NCI-H526 (cell line): Measurements from ENCODE around the gene TUBAL3.
"Not testable (repeated sequence)": the region's sequence is repeated elsewhere in the genome, so short reads cannot be mapped to it uniquely, and the experiment has no call there.

ENCODE experiments used
- DNase-seq, 2 experiments: peaks; one replicate each; lab custom pipeline; 2025; lab: John Stamatoyannopoulos, UW

The TUBAL3 gene

DNA sequence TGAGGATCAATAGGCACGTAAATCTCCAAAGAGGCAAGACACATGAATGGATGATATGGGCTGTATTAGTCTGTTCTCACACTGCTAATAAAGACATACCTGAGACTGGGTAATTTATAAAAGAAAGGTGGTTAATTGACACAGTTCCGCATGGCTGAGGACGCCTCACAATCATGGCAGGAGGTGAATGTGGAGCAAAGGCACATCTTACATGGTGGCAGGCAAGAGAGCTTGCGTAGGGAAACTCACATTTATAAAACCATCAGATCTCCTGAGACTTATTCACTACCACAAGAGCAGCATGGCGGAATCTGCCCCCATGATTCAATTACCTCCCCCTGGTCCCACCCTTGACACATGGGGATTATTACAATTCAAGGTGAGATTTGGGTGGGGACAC lies 25.4 kb downstream of the TUBAL3 start:
- DNase-seq, result not testable (repeated sequence)

DNA sequence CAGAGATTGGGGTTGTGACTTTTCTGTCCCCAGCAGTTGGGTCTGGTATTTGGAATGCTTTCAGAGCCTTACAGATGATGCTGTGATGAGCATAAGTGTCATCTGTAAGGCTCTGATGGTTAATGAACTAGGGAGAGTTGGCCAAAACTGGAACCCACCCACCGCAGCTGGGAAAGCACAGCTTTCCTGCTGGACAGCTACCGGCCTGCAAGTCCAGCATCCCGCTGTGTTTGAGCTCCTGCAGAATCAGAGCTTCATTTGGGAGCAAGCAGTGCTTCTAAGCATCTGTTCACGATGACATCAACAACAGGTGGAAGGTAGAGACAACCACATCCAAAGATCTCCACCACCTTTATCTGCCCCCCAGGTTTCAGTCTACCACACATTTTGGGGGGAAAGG lies 28.2 kb downstream of the TUBAL3 start:
- DNase-seq, result no peak

DNA sequence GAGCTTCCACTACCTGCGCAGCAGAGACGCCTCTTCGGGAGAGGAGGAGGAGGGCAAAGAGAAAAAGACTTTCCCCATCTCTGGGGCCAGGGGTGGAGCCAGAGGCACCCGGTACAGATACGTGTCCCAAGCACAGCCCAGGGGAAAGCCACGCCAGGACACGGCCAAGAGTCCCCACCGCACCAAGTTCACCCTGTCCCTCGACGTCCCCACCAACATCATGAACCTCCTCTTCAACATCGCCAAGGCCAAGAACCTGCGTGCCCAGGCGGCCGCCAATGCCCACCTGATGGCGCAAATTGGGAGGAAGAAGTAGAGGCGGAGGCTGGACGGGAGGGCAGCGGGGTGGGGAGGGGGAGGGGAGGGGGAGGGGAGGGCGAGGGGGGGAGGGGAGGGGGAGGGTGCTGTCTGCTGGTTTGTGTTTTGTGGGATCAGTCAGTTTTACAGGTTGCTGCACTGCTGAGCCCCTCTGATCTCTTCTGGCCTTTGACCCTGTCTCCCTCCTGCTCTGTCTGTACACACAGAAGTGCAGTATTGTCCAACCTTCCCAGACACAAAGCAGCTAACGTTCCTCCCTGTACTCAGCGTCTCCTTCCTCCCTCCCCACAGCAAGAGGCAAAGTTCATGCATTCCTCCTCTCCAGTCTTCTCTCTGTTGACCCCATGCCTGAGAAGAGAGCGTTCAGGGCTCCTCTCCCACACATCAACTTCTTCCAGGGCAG lies 30.6 kb downstream of the TUBAL3 start:
- DNase-seq, result peak in 1 of 2 experiments; percentile 36

DNA sequence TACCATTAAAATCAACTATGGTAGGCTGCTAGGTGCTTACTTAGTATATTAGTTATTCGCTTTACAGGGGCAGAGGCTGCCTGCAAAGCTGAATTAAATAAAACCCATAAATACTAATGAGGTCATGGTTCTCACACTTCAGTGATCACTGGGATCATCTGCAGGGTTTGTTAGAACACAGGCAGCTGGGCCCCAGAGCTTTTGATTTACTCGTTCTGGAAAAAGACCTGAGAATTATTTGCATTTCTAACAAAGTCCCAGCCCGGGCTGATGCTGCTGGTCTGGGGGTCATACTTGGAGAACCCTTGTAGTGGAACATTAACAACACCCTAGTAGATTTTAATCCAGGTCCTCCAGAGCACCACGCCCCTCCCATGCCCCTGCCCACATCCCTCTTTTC lies 31.3 kb downstream of the TUBAL3 start:
- peak; percentile 69 to 76 for DNase-seq

DNA sequence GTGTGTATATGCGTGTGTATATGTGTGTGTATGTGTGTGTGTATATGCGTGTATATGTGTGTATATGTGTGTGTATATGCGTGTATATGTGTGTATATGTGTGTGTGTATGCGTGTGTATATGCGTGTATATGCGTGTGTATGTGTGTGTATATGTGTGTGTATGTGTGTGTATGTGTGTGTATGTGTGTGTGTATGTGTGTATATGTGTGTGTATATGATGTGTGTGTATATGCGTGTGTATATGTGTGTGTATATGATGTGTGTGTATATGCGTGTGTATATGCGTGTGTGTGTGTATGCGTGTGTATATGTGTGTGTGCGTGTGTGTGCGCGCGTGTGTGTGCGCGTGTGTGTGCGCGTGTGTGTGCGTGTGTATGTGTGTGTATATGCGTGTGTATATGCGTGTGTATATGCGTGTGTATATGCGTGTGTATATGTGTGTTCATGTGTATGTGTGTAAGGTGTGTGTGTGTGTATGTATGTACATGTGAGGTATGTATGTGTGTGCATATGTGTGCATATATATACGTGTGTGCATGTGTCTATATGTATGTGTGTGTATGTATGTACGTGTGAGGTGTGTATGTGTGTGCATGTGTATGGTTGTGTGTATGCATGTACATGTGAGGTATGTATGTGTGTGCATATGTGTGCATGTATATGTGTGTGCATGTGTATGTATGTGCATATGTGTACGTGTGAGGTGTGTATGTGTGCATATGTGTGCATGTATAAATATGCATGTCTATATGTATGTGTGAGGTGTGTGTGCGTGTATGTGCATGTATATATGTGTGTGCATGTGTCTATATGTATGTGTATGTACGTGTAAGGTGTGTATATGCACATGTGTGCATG lies 33.9 kb downstream of the TUBAL3 start:
- DNase-seq, result no peak

DNA sequence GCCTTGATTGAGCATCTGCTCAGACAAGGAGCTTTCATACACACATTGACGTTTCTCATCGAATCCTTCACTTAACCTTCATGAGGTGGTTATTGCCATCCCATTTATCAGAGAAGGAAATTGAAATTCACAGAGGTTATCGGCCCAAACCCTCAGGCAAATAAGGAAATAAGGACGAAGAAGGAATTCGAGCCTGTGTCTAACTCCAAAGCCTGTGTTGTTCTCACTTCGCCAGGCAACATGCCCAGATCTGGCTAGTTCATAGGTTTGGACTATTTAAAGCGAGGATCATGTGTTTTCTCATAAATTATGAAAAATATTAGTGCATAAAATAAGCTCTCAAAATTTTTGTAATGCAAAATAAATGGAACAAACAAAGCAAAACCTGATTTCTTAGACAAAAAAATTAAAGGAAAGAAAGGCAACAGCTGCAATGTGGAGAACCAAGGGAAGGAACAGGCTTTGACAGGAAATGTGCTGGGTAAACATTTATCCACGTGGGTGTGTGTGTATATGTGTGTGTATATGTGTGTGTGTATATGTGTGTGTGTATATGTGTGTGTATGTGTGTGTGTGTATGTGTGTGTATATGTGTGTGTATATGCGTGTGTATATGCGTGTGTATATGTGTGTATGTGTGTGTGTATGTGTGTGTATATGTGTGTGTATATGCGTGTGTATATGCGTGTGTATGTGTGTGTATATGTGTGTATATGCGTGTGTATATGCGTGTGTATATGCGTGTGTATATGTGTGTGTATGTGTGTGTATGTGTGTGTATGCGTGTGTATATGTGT lies 35.1 kb downstream of the TUBAL3 start:
- no peak for DNase-seq

DNA sequence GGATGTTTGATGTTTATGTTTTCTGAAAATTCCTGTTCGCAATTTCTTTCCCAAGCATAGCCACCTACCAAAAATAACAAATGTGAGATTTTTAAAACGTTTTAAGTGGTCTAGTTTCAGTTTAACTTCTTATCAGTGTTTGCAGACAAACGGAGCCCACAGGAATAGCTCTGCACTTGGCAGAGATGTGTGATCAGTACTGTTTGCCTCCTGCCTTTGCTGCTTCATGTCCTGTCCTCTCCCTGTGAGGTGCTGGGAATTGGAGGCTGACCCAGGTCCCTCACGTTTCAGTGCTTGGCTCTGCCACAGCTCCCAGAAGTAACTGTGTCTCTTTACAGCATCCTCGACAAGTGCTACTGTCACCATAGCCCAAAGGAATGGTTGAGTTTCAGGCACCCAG lies 38.7 kb downstream of the TUBAL3 start:
- DNase-seq, result no peak

DNA sequence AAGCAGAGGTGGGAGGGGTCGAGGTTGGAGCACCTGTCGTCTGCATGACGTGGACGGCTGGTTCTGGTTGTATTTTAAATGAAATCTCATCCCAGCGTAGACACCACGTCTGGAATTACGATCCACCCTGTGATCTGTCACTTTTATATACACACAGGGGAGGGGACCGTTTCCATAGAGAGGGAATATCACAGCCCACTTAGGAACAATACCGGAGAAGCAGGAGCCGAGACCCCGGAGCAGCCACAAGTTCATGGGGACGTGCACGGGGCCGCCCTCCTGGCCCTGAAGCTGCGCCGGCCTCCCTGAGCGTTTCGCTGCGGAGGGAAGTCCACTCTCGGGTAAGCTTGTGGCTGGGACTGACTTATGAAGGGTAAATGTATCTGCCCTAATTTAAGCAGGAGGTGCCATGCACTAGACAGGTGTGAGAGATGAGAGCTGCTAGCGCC lies 39.7 kb downstream of the TUBAL3 start, which contains the start of gene UCN3:
Gene UCN3 (plus strand): TSS at position 77 of the 449 bp plus-strand sequence. CDS start 8,755 bp downstream, outside the sequence.
- peak in 1 of 2 experiments; percentile 17 for DNase-seq

DNA sequence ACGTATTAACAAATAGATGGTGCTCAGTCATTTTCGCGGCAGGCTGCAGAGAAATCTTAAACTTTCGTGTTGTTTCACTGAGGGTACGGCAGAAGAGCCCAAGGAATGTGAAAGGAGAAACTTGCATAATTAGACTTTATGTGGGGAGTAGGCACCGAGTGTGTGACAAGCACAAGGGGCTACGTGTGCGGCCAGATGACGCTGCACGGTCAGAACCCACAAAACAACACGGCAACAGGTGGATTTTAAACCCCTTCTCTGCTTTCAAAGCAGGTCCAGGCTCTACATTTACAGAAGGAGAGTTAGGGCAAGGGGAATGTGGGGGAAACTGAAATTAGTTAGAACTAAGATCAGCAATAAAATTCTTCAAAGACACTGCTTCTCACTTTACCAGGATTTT lies 40.3 kb downstream of the TUBAL3 start:
- DNase-seq, result no peak

DNA sequence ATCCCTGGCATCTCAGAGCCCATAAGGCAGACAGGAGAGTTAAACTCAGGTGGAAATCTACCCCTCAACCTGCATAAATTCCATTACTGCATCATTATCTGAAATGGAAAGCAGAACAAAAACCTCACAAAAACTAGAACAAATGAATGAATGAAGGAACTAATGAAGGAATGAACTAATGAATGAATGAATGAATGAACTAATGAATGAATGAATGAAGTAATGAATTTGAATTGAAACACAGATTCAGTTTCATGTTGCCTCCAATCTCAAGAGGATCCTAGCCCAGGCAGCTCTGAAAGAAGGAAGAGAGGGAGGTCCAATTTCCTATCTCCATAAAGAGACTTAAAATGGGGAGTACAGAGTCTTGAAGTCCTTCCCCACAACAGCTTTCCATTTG lies 41.8 kb downstream of the TUBAL3 start:
- DNase-seq, result no peak

DNA sequence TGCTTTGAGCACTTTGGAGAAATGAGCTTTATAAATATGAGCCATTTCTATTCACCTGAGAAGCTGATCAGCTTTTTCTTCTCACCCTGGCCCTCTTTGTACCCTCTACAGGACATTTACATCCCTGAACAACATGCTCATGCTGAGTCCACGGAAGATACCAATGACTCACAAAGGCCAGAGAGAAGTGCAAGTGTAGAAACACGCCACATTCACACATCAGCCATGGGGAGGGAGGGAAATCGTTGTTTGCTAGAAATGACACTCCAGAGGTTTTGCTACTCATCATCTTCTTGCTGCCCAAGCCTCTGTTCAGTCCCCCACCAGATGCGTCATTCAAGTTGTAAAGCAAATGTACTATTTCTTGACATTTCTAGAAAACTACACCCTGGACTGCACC lies 42.7 kb downstream of the TUBAL3 start:
- DNase-seq, result no peak

DNA sequence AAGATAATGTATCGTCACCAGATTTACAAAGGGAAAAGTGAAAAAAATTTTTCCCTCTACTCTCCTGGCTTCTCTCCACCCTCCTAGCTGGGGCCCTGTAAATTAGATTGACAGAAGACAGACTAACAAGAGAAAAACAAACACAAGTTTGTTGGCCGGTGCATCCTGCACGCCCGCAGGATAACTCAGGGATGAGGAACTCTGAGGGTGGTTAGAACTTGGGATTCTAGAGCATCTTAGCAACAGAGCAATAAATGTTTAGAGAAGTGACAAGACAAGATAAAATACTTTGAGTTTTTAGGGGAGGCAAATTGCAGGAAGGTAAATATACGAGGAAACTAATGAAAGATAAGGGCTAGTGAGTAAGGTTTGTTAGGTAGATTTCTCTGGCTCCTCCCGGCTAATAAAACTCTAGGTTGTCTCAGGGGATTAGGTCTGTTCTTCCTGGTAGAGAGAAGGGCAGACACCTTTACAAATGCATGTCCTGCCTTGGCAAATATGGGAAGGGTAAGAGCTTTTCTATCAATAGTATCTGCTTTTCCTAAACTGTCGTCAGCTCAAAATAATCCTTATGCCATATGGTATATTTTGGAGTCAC lies 44.2 kb downstream of the TUBAL3 start:
- peak; percentile 49 to 51 for DNase-seq

DNA sequence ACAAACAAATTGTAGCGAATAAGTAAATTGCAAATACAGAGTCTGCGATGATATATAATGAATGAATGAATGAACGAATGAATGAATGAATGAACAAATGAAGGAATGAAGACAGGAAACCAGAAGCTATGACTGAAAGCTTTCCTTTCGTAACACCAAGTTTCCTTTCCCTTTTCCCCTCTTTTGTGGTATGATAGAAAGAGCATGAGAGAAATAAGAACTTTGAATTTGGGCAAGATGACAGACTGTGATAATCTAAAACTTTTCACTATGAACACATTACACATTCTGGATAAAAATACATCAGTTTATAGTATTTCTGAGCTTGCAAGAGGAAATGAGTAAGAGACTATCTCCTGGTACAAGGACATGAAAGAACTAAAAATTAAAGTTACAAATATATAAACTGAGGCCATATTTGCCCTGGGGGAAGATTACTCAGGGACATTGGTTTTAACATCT lies 48.3 kb downstream of the TUBAL3 start:
- no peak for DNase-seq

DNA sequence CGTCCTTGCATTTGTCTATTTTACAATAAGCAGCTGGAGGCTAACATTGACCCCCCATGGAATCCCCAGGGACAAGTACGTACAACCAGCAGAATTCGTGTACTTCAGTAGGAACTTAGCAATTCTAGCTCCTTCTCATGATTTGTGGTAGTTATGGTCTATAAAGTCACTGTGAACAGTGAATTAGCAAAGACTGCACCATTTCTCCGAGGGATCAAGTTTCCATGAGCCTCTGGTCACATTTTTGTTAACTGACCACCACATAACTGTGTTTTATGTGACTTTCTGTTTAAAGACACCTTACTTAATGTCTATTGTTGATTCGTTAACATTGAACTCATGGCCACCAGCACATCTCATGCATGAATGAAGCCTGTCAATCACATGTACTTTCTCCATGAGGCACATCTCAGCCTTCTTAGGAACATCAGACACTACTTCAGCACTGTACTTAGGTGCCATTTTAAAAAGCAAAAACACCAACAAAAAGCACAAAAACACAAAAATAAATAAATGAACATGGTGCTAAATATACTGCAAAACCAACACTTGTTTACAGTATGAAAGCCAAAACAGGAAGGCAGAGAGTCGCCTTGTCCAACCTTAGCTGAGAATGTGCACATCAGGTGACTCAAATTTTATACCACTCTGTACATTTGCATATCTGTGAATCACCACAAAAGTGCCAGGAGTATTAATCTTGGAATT lies 48.9 kb downstream of the TUBAL3 start:
- no peak for DNase-seq

DNA sequence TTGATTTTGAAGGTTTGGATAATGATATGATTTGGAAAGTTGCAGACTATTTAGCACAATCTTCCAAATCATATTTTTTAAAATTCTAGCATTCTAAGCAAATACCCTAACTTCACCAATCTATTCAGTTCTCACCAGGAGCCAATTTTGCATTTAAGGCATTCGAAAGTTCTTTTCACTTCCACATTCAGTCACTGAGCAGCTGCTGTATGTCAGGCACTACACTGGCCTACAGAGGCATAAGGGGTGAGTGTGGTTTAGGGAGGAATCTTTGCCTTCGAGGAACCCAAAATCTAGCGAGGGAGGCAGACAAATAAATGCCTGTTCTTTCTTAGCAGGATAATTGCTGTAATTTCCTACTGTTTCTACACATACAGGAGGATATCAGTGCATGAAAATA lies 50.6 kb downstream of the TUBAL3 start:
- DNase-seq, result no peak

DNA sequence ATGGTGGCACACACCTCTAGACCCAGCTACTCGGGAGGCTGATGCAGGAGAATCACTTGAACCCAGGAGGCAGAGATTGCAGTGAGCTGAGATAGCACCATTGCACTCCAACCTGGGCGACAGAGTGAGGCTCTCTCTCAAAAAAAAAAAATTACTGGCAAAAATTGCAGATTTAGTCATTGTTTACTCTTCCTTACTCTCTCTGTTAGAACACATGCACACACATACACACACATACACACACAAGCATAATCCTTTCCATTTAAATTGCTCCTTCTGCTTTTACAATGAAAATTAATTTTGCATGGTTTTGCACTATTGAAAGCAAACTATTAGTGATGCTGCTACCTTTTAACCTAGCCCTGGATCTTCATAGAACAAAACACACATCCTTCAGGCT lies 55.3 kb downstream of the TUBAL3 start:
- DNase-seq, result no peak

DNA sequence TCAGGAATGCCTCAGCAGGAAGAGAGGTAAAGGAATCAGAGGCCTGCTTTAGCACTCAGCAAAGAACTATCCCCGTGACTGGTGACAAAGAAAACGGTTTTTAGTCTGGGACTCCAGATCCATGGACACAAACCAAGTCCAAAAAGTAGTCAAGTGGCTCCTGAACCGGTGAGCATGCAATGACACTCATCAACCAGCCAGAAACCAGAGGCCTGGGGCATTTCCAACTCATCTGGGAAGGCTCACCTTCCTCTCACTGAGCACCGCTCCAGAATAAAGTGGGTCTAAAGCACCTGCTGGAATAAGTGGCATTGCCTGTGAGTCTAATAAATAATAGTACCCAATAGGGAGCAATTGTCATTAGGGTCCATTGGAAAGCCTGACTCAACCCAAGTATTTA lies 57.7 kb downstream of the TUBAL3 start:
- DNase-seq, result no peak

DNA sequence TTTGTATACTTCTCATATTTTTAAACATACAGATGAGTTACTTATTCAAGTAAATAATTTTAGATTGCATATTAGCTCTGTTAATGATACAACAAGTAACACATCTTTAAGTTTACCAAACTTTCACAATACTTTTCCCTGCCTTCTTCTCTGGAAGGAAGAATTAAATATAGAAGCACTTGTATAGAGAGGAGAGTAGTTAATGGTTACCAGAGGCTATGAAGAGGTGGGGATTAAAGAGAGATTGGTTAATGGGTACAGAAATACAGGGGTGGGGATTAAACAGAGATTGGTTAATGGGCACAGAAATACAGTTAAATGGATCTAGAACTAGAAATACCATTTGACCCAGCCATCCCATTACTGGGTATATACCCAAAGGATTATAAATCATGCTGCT lies 59.9 kb downstream of the TUBAL3 start:
- DNase-seq, result no peak

DNA sequence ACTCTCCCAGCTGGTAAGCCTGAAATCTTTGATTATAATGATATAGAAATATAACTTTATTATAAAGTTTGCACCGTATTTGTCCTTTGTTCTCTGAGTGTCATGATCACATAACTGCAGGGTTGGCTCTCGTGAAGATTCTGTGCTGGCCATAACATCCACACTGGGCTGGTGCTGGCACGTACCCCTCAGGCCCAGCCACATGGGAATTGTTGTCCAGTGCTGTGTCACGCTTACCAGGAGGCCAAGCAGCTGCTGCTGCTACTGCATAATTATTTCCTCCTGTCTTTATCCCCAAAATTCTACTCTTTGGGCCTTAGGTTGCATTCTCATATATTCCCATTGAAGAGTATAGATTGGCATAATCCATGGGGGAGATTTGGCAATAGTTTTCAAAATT lies 60.6 kb downstream of the TUBAL3 start:
- DNase-seq, result no peak

DNA sequence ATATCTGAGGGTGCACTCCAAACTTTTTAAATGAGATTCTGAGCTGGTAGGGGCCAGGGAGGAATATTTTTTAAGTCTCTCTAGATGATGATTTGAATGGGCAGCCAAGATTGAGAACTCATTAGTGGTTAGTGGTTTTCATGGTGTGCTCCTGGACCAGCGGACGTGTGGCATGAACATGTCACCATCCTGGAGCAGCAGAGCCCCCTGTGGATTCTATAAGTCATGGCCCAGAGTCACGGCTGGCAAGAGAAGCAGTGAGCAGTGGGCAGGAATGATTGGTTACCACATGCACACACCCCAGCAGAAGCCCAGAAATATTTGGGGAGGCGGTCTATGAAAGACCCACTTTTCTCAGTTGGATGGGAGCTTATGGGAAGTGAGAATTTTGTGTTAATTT lies 61.1 kb downstream of the TUBAL3 start:
- DNase-seq, result no peak
